Sigmoid colon (tissue), 4 donors: ENCODE results near the gene GPR68.

Source experiments
- EP300 ChIP-seq, 4 donors: sonication (generic); formaldehyde crosslinking; IDR thresholded peaks; one replicate each; pipeline ENCODE4 v1.6.1; 2017; ENCODE audit warnings: antibody characterized with exemption in 4 of 4
- TF ChIP-seq, protein P1 (sequence below), 4 experiments: fragments of 450-650 bp in 3 of 4; fragments of 200-600 bp in 1 of 4; IDR thresholded peaks; one replicate each; pipeline ENCODE4 v1.5.1; 2016 to 2019; ENCODE audit warnings: antibody characterized with exemption in 4 of 4, mild to moderate bottlenecking in 3 of 4, moderate library complexity in 2 of 4

- TF ChIP-seq, protein P1, sequence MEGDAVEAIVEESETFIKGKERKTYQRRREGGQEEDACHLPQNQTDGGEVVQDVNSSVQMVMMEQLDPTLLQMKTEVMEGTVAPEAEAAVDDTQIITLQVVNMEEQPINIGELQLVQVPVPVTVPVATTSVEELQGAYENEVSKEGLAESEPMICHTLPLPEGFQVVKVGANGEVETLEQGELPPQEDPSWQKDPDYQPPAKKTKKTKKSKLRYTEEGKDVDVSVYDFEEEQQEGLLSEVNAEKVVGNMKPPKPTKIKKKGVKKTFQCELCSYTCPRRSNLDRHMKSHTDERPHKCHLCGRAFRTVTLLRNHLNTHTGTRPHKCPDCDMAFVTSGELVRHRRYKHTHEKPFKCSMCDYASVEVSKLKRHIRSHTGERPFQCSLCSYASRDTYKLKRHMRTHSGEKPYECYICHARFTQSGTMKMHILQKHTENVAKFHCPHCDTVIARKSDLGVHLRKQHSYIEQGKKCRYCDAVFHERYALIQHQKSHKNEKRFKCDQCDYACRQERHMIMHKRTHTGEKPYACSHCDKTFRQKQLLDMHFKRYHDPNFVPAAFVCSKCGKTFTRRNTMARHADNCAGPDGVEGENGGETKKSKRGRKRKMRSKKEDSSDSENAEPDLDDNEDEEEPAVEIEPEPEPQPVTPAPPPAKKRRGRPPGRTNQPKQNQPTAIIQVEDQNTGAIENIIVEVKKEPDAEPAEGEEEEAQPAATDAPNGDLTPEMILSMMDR (IDR thresholded peaks at IDR 0.05): no peak
- no peak for TF ChIP-seq EP300 (IDR thresholded peaks at IDR 0.05)
Measured at GRCh38 chr14:91282954-91283645, 38.6 kb upstream of the GPR68 start.
